IPS-15b (cell line): ENCODE measurements around the gene ARL13B.
"Not testable (repeated sequence)": the region's sequence is repeated elsewhere in the genome, so short reads cannot be mapped to it uniquely, and the experiment has no call there.

Experiments
- H3K27me3 ChIP-seq: one replicate; pipeline ENCODE4 v1.6.1; 2013; ENCODE audit warnings: low read length; ENCODE audit not compliant: control insufficient read depth, insufficient read depth
- H3K36me3 ChIP-seq: one replicate; pipeline ENCODE4 v1.6.1; 2013; ENCODE audit warnings: low read length; ENCODE audit not compliant: control insufficient read depth, insufficient read depth
- H3K4me1 ChIP-seq: one replicate; pipeline ENCODE4 v1.6.1; 2013; ENCODE audit warnings: mild to moderate bottlenecking, low read length; ENCODE audit not compliant: control insufficient read depth, insufficient read depth
- H3K4me3 ChIP-seq: one replicate; pipeline ENCODE4 v1.5.1; 2013; ENCODE audit warnings: low read depth, low read length
- H3K9ac ChIP-seq: one replicate; pipeline ENCODE4 v1.6.1; 2013; ENCODE audit warnings: low read depth, mild to moderate bottlenecking, low read length
- H3K9me3 ChIP-seq: one replicate; pipeline ENCODE4 v1.6.1; 2013; ENCODE audit warnings: mild to moderate bottlenecking, low read length; ENCODE audit not compliant: control insufficient read depth, insufficient read depth

ARL13B gene

DNA sequence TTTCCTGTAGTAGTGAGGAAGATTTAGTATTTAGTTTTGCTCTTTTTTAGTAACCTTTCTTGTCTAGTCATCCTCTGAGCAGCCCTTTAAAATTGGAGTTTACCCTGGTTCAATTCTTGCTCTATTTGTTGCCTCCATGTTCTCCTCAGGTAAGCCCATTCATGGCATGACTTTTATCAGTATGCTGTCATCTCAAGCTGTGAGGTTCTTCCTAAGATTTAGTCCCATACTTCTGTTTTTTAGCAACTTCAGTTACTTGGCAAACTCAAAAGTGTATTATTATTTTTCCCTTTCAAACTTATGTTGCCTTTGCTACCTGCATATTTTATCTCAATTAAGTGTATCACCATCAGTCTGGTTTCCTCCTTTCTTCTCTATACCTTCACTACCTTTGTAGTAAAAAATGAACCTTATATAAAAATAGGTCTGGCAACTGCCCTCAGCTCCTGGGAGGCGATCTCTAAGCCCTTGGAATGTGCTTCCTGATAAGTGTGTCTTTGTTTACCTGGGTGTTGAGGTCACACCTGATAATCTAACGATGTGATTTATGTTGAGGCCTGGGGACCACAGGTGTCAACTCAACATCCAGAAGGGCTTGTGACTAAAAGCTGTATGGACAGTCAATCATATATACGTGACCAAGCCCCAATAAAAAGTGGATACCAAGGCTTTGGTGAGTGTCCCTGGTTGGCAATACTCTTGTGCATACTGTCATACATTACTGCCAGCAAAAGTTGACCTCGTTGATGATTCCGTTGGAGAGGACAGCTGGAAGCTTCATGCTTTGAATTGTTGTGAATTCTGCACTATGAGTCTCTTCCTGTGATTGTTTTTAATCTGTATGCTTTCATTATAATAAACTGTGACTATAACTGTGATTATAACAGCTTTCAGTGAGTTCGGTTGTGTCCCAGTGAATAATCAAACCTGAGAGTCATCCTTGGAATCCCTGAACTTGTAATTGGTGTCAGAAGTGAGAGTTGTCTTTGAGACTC is 86.8 kb downstream of the ARL13B start:
- no peak overlapping the region for H3K4me3 ChIP-seq
- no peak overlapping the region for H3K9ac ChIP-seq

DNA sequence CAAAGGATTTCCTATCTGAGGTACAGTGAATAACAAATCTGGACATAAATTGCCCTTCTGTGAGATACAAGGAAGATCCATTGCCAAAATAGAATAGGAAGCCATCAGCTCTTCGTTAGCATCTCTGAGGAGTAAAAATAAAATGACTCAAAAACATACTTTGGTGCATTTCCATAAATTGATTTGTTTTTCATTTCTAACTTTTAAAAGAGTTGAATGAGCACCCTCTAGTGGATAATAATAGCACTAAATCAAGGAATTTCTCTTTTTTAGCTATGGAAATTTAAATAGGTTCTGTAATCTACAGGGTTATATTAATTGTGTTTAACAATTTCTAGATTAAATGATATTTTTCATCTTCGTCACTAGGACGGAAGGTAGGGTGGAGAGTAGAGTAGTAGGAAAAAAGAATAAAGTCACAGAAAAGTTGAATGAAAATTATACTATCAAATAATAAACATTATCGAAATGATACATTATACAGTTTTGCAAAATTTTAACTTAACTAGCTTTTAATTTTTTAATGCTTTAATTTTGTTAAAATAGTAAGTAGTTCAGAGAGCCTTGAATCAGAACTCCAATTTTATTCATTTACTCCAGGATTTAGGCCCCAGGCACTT is 89.3 kb downstream of the ARL13B start:
- Histone ChIP-seq H3K4me3 (no peak overlapping the region), H3K9ac (no peak overlapping the region), H3K4me1 (no peaks in the 10 kb centered on the region), H3K36me3 (no peaks in the 10 kb centered on the region), H3K9me3 (no peaks in the 10 kb centered on the region), H3K27me3 (no peaks in the 10 kb centered on the region)

More for the DNA sequence above, 86.8 kb downstream of the ARL13B start:
- Histone ChIP-seq H3K9me3 (no peaks in the 10 kb centered on the region), H3K36me3 (no peaks in the 10 kb centered on the region), H3K27me3 (no peaks in the 10 kb centered on the region), H3K4me1 (peaks cover 4% of the 10 kb centered on the region)

DNA sequence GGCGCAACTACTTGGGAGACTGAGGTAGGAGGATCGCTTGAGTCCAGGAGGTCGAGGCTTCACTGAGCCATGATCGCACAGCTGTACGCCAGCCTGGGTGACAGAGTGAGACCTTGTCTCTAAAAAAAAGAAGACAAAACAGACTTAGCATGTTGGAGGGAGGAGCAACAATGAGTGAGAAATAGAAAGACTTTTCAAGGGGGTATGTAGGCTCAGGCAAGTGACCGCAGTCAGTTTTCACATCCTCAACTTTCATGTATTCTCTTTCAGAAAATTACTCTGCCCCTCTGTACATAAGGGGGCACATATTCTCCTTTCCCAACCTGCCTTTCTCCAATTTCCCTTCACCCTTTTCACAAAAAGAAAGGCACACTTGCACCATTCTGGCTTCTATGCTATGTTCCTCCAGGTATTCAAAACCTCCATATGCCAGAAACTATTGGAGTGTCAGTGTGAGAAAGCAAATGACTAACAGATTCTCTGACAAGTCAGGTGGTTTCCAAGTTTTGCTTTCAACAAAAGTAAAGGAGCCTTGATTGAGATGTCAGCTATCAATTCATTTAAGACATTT is 90.5 kb downstream of the ARL13B start:
- no peaks in the 10 kb centered on the region for H3K4me1 ChIP-seq
- H3K9ac ChIP-seq, result no peak overlapping the region
- no peak overlapping the region for H3K4me3 ChIP-seq
- H3K9me3 ChIP-seq, result no peaks in the 10 kb centered on the region
- H3K36me3 ChIP-seq, result no peaks in the 10 kb centered on the region
- H3K27me3 ChIP-seq, result no peaks in the 10 kb centered on the region

DNA sequence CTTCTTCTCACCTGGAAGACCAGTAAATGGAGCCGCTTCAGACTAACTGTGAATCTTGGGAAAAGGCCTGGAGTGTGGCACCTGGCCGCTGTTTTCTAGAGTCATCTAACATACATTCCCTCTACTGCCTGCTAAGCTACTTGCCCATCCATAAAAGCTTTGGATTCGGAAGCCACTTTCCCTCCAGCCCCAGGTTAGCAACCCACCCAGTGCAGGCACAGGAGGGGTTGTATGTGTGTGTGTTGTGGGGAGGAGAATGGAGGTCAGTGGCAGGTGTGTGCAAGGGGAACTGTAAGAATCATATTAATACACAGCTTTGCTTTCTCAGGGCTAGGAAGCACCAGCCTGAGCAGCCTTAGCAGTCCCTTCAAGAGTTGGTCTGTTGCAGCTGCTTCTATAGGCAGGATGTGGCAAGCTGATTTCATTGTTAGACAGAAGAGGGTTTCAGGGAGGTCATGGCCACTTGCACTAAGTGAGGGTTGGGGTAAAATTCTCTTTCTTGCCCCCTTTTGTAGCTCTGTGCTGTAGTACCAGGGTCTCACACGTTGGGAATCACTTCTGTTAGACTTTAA is 91.8 kb downstream of the ARL13B start:
- Histone ChIP-seq H3K9me3 (no peaks in the 10 kb centered on the region), H3K36me3 (no peaks in the 10 kb centered on the region), H3K9ac (no peak overlapping the region), H3K4me3 (no peak overlapping the region), H3K4me1 (no peaks in the 10 kb centered on the region), H3K27me3 (no peaks in the 10 kb centered on the region)

DNA sequence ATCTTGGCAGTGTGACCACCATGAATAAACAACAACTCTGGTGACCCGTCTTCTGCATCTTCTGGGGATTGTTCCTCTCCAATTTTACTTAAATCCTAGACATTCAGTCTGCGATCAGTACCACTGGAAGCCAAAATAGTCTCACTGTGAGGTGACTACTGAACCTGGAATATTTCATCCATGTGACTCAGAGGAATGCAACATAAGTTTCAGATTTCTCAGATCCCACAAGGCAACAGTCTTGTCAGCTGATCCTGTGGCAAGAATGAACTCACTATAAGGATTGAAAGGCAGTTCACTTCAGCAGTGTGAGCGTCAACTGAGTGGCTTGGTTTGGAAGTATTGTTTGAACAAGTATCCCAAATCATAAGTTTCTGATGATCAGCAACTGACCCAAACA is 96.1 kb downstream of the ARL13B start:
- H3K4me1 ChIP-seq, result no peaks in the 10 kb centered on the region
- H3K27me3 ChIP-seq, result no peaks in the 10 kb centered on the region
- H3K9ac ChIP-seq, result no peak overlapping the region
- no peaks in the 10 kb centered on the region for H3K9me3 ChIP-seq
- no peak overlapping the region for H3K4me3 ChIP-seq
- H3K36me3 ChIP-seq, result no peaks in the 10 kb centered on the region

DNA sequence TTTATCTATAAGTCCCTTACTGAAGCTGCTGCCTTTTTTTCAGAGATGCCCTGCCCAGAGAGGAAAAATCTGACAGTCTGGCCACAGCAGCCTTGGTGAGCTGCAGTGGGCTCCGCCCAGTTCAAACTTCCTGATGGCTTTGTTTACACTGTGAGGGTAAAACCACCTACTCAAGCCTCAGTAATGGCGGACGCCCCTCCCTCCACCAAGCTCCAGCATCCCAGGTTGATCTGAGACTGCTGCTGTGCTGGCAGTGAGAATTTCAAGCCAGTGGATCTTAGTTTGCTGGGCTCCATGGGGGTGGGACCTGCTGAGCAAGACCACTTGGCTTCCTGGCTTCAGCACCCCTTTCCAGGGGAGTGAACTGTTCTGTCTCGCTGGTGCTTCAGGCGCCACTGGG is 100.6 kb downstream of the ARL13B start:
- not testable (repeated sequence) for H3K9me3 ChIP-seq, H3K27me3 ChIP-seq, H3K9ac ChIP-seq, H3K4me1 ChIP-seq, H3K4me3 ChIP-seq, H3K36me3 ChIP-seq

DNA sequence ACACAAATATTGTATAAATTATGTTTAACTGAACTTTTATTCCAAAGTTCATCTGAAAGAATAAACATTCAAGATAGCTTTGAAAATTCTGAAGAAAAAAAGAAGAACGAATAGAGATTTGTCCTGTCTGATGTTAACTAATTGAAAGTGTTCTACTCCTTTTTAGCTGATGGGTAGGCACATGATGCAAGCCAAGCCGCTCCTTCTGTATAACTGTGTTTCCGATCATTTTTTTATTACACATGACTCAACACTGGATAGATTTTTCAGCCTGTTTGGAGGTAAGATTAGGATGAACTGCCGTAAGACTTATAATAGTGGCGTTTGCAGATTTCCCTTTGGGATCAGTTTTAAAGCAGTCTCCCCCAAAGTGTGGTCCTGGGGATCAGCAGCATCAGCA is 101.9 kb downstream of the ARL13B start:
- H3K9ac ChIP-seq, result no peak overlapping the region

DNA sequence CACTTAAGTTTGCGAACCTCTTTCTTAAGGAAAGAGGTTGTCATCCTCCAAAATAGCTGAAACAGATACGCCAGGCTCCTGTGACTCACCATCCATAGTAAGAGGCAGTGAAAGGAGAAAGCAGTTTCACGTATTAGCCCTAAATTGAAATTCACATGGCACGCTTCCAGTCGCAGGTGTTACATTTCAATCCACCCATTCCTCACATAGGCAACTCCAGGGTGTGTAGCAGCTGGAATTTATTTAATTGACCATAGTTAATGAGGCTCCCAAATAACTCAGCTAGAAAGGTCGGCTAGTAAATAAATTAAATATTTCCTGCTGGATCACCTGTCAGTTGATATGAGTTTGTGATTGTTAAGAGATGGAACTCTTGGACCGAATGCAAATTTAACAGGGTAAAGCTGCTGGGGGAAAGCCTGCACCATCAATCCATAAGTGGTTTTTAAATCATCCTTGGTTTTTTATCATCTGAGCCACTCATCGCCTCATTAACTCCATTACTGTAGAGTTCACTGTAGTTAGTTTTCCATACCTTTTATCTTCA is 102.5 kb downstream of the ARL13B start:
- peaks cover 2% of the 10 kb centered on the region for H3K4me1 ChIP-seq
- H3K27me3 ChIP-seq, result no peaks in the 10 kb centered on the region
- H3K9ac ChIP-seq, result no peak overlapping the region
- no peaks in the 10 kb centered on the region for H3K9me3 ChIP-seq
- no peak overlapping the region for H3K4me3 ChIP-seq
- H3K36me3 ChIP-seq, result no peaks in the 10 kb centered on the region

More for the DNA sequence above, 101.9 kb downstream of the ARL13B start:
- Histone ChIP-seq H3K4me1 (peaks cover 2% of the 10 kb centered on the region), H3K4me3 (no peak overlapping the region), H3K27me3 (no peaks in the 10 kb centered on the region), H3K36me3 (no peaks in the 10 kb centered on the region), H3K9me3 (no peaks in the 10 kb centered on the region)

DNA sequence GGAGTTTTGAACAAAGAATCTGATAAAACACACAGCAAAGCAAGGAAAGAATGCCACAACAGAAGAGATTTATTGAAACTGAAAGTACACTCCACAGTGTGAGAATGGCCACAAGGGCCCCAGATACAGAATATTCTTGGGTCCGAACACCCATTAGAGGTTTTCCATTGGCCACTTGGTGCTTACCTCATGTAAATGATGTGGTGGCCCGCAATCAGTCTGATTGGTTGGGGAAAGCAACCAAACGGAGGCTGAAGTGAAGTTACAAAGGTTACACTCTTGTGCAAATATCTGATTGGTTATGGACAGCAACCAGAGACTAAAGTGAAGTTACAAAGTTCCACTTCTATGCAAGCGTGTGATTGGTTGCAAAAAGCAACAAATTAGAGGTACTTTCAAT is 103.3 kb downstream of the ARL13B start:
- no peaks in the 10 kb centered on the region for H3K9me3 ChIP-seq
- H3K4me3 ChIP-seq, result no peak overlapping the region
- no peaks in the 10 kb centered on the region for H3K27me3 ChIP-seq
- peaks cover 2% of the 10 kb centered on the region for H3K4me1 ChIP-seq
- no peaks in the 10 kb centered on the region for H3K36me3 ChIP-seq
- no peak overlapping the region for H3K9ac ChIP-seq

DNA sequence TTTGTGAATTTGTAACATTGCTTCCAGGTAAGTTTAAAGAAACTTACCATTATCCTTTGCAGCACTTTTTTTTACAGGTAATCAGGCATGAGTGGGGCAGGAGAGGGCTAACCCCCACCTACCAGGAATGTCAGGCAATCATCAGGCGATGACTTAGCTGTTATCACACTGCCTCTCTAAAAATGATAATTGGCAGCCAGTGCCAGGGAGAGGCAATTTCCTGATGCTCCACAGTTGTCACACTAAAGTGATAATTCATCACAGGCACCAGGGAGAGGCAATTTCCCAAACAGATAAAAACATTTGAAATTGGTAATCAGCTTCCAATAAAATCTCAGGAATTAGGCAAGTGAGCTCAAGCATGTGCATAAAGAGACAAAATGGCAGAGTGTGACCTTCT is 109.2 kb downstream of the ARL13B start:
- Histone ChIP-seq H3K4me3 (no peak overlapping the region), H3K9ac (no peak overlapping the region), H3K4me1 (no peaks in the 10 kb centered on the region), H3K27me3 (no peaks in the 10 kb centered on the region), H3K36me3 (no peaks in the 10 kb centered on the region), H3K9me3 (no peaks in the 10 kb centered on the region)

DNA sequence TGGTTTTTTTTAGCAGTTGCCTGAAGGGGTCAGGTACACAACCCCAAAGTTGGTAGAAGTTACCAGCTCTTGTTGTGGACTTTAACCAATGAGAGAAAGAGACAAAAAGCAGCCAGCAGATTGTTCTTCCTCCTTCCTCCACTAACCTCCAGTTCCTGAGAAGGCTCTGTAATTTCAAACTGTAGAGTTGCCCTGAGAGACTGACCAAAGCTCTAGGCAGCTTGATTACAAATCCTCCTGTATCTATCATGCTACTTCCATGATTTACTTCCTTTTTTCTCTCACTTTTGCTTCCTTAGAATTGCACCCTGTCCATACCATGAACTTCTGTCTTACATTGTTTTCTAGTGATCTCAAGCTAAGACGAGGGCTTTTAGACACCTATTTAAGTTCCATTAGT is 112.1 kb downstream of the ARL13B start:
- no peak overlapping the region for H3K4me3 ChIP-seq
- peaks cover 5% of the 10 kb centered on the region for H3K36me3 ChIP-seq
- no peaks in the 10 kb centered on the region for H3K4me1 ChIP-seq
- no peaks in the 10 kb centered on the region for H3K27me3 ChIP-seq
- H3K9ac ChIP-seq, result no peak overlapping the region
- H3K9me3 ChIP-seq, result no peaks in the 10 kb centered on the region
